ENCODE measurements around the gene UBR4. TPM values are rescaled to one million over a fixed set of nuclear protein-coding genes. Genes with fewer than 3 reads are reported as not detected.

Gene UBR4
- total RNA-seq, 2 experiments from 2014 or later = 121 to 126 TPM

DNA sequence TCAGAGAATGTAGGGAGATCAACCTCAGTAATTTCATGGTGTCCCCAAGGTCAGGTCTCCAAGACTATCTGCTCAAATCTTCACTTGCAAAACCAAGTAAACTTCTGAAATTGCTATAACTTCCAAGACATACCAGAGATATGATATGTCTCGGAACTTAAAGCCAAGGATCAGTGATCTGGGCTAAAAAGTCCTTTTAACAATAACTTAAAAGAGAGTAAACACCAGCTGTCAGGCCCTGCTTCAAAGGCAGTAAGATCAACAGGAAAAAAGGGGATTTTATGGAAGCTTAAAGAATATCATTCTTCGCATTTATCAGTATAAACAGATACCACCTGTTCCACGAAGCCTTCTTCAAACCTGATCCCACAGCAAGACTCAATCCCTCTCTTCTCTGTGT is 13.7 kb downstream of the UBR4 start:
- Histone ChIP-seq H3K4me3 (ENCODE audit: low read depth, low read length, poor library complexity, severe bottlenecking) (no peak overlapping the region), H3K36me3 (ENCODE audit: insufficient read depth, low read length) (peaks cover 90% of the 10 kb centered on the region), H4K20me1 (ENCODE audit: insufficient read depth, low read length) (0 out of 2 replicates have a peak, but pooled peaks cover 5% of the 10 kb centered on the region), H3K4me2 (ENCODE audit: low read length) (no peak overlapping the region), H3K9me2 (ENCODE audit: insufficient read depth, low read length) (no peaks in the 10 kb centered on the region), H3K9me3 (ENCODE audit: low read length) (no peaks in the 10 kb centered on the region), H3K4me1 (ENCODE audit: insufficient read depth, low read length, poor library complexity, severe bottlenecking) (no peaks in the 10 kb centered on the region), H3K27ac (ENCODE audit: low read depth, low read length, poor library complexity, severe bottlenecking) (no peak overlapping the region), H2AFZ (ENCODE audit: low read length) (no peak overlapping the region), H3K79me2 (ENCODE audit: insufficient read depth, low read depth, low read length) (peaks cover 22% of the 10 kb centered on the region; the same call in 1 of the 2 replicates)
- intact Hi-C loops (cut with micrococcal nuclease; ENCODE audit: unreplicated experiment) = no loop called here
- DNase-seq (ENCODE audit: low spot score) = no peak
- ChIA-PET POLR2A (interaction anchor here (0.7 to 1.1 kb wide), 2 partner anchors 10 to 52 kb away, joined by 4 read pairs; no protein-coding TSS in a partner anchor), CTCF (ENCODE audit: unreplicated experiment) (interaction anchor here (0.7 kb wide), 1 partner anchor 312 kb away, joined by 3 read pairs; no protein-coding TSS in a partner anchor)
- BruUV-seq (replicated peaks) = no TSS peak
- no peak for TF ChIP-seq EZH2phosphoT487 (IDR thresholded peaks at IDR 0.05; ENCODE audit: borderline replicate concordance, low read depth, low read length)
- TF ChIP-seq, protein P1, sequence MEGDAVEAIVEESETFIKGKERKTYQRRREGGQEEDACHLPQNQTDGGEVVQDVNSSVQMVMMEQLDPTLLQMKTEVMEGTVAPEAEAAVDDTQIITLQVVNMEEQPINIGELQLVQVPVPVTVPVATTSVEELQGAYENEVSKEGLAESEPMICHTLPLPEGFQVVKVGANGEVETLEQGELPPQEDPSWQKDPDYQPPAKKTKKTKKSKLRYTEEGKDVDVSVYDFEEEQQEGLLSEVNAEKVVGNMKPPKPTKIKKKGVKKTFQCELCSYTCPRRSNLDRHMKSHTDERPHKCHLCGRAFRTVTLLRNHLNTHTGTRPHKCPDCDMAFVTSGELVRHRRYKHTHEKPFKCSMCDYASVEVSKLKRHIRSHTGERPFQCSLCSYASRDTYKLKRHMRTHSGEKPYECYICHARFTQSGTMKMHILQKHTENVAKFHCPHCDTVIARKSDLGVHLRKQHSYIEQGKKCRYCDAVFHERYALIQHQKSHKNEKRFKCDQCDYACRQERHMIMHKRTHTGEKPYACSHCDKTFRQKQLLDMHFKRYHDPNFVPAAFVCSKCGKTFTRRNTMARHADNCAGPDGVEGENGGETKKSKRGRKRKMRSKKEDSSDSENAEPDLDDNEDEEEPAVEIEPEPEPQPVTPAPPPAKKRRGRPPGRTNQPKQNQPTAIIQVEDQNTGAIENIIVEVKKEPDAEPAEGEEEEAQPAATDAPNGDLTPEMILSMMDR (conservative IDR thresholded peaks at IDR 0.05; ENCODE audit: low read length) = no peak

DNA sequence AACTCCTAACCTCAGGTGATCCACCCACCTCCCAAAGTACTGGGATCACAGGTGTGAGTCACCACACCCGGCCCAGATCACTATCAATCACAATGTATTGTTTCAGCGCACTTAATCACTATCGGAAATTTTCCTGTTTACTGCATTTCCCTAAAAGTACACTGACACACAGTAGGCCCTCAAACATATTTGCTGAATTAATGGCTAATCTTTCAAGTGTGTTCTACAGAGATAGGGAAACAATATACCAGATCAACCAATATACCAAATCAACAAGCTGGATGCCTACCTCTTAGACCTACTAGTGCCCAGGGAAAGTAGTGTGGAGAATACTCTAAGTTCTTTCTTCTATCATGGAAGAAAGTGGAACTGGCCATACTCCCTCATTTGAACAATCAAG is 17.1 kb downstream of the UBR4 start:
- Histone ChIP-seq H3K79me2 (ENCODE audit: insufficient read depth, low read depth, low read length) (no peaks in the 10 kb centered on the region), H3K9me2 (ENCODE audit: insufficient read depth, low read length) (no peaks in the 10 kb centered on the region), H2AFZ (ENCODE audit: low read length) (no peak overlapping the region), H4K20me1 (ENCODE audit: insufficient read depth, low read length) (no peaks in the 10 kb centered on the region), H3K4me3 (ENCODE audit: low read depth, low read length, poor library complexity, severe bottlenecking) (no peak overlapping the region), H3K36me3 (ENCODE audit: insufficient read depth, low read length) (peaks cover 89% of the 10 kb centered on the region), H3K4me1 (ENCODE audit: insufficient read depth, low read length, poor library complexity, severe bottlenecking) (no peaks in the 10 kb centered on the region), H3K9me3 (ENCODE audit: low read length) (no peaks in the 10 kb centered on the region), H3K27ac (ENCODE audit: low read depth, low read length, poor library complexity, severe bottlenecking) (no peak overlapping the region), H3K4me2 (ENCODE audit: low read length) (no peak overlapping the region)
- CTCF ChIA-PET (ENCODE audit: unreplicated experiment) = no interaction called here
- no TSS peak for BruUV-seq (replicated peaks)
- POLR2A ChIA-PET = no interaction called here
- intact Hi-C loops (cut with micrococcal nuclease; ENCODE audit: unreplicated experiment) = no loop called here
- DNase-seq (ENCODE audit: low spot score) = no peak
- TF ChIP-seq, protein P1 (conservative IDR thresholded peaks at IDR 0.05; ENCODE audit: low read length) = no peak
- TF ChIP-seq EZH2phosphoT487 (IDR thresholded peaks at IDR 0.05; ENCODE audit: borderline replicate concordance, low read depth, low read length) = no peak

DNA sequence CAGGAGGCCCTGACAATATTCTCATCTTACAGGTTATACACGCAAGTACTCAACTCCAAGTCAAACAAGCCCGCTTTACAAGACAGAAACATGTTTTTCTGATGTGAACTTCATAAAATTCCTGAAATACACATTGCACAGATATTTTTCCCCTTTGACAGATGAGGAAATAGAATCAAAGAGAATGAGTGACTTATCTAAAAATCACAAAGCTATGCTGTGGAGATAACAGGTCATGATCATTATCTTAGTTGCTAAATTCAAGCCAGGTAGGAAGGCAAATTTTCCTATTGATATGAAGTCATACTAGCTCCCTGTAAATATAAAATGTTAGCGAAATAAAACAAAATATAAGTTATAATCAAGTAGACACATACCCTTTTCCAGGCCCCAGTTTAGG is 18.3 kb downstream of the UBR4 start:
- Histone ChIP-seq H3K36me3 (ENCODE audit: insufficient read depth, low read length) (peaks cover 88% of the 10 kb centered on the region), H3K4me3 (ENCODE audit: low read depth, low read length, poor library complexity, severe bottlenecking) (no peak overlapping the region), H3K9me3 (ENCODE audit: low read length) (no peaks in the 10 kb centered on the region), H3K9me2 (ENCODE audit: insufficient read depth, low read length) (no peaks in the 10 kb centered on the region), H3K4me2 (ENCODE audit: low read length) (no peak overlapping the region), H2AFZ (ENCODE audit: low read length) (no peak overlapping the region), H4K20me1 (ENCODE audit: insufficient read depth, low read length) (no peaks in the 10 kb centered on the region), H3K79me2 (ENCODE audit: insufficient read depth, low read depth, low read length) (no peaks in the 10 kb centered on the region), H3K27ac (ENCODE audit: low read depth, low read length, poor library complexity, severe bottlenecking) (no peak overlapping the region), H3K4me1 (ENCODE audit: insufficient read depth, low read length, poor library complexity, severe bottlenecking) (no peaks in the 10 kb centered on the region)
- no TSS peak for BruUV-seq (replicated peaks)
- ChIA-PET CTCF (ENCODE audit: unreplicated experiment) (no interaction called here), POLR2A (interaction anchor here (1.0 kb wide), 1 partner anchor 9 kb away, joined by 4 read pairs; no protein-coding TSS in a partner anchor)
- TF ChIP-seq, protein P1 (conservative IDR thresholded peaks at IDR 0.05; ENCODE audit: low read length) = no peak
- TF ChIP-seq EZH2phosphoT487 (IDR thresholded peaks at IDR 0.05; ENCODE audit: borderline replicate concordance, low read depth, low read length) = no peak
- intact Hi-C loops (cut with micrococcal nuclease; ENCODE audit: unreplicated experiment) = no loop called here
- no peak for DNase-seq (ENCODE audit: low spot score)

Data from OCI-LY7 (cell line).